GM18499 (cell line): ENCODE measurements around the gene FGF11.

ENCODE experiments used
- ATAC-seq: cut with Tn5 transposase; IDR thresholded peaks from one replicate; pipeline ENCODE4 v1.9.1; 2021; ENCODE audit warnings: moderate number of reproducible peaks; ENCODE audit not compliant: insufficient read depth, unreplicated experiment

FGF11 gene

GRCh38 chr17:7407485-7408251 is 31.6 kb upstream of the FGF11 start, which contains the start of gene NLGN2:
NLGN2 (plus strand) TSS chr17:7407845; CDS start chr17:7408256, 411 bp downstream.
- ATAC-seq, result no peak

- no peak for ATAC-seq
These were observed 31.0 kb upstream of the FGF11 start for GRCh38 chr17:7408252-7408727.

GRCh38 chr17:7408863-7409262 is 30.4 kb upstream of the FGF11 start:
- ATAC-seq, result no peak

- no peak for ATAC-seq
These were observed 29.6 kb upstream of the FGF11 start for GRCh38 chr17:7409716-7410115.

GRCh38 chr17:7410634-7411426 is 28.5 kb upstream of the FGF11 start:
- ATAC-seq, result no peak

GRCh38 chr17:7411427-7411750 is 27.9 kb upstream of the FGF11 start:
- no peak for ATAC-seq

GRCh38 chr17:7413346-7413985 is 25.8 kb upstream of the FGF11 start:
- no peak for ATAC-seq

GRCh38 chr17:7414837-7415236 is 24.5 kb upstream of the FGF11 start:
- ATAC-seq, result no peak

GRCh38 chr17:7415784-7416183 is 23.5 kb upstream of the FGF11 start:
- ATAC-seq, result no peak

- no peak for ATAC-seq
These were observed 23.0 kb upstream of the FGF11 start for GRCh38 chr17:7416323-7416722.

GRCh38 chr17:7417056-7417655 is 22.2 kb upstream of the FGF11 start:
- no peak for ATAC-seq

- no peak for ATAC-seq
These were observed 20.7 kb upstream of the FGF11 start for GRCh38 chr17:7418472-7419152.

- ATAC-seq, result no peak
These were observed 19.3 kb upstream of the FGF11 start, which contains the start of gene SPEM1 for GRCh38 chr17:7419819-7420610. SPEM1 (plus strand) TSS chr17:7420324; CDS start chr17:7420385, 61 bp downstream.

- no peak for ATAC-seq
These were observed 18.1 kb upstream of the FGF11 start for GRCh38 chr17:7421186-7421585.

- no peak for ATAC-seq
These were observed 15.6 kb upstream of the FGF11 start for GRCh38 chr17:7423679-7424078.

- no peak for ATAC-seq
These were observed 14.0 kb upstream of the FGF11 start, which contains the start of gene SPEM2 for GRCh38 chr17:7425316-7425715. SPEM2 (plus strand) TSS chr17:7425616; CDS start chr17:7425689, 73 bp downstream.

- no peak for ATAC-seq
These were observed 13.6 kb upstream of the FGF11 start for GRCh38 chr17:7425756-7426155.

GRCh38 chr17:7426203-7426863 is 13.0 kb upstream of the FGF11 start:
- ATAC-seq, result no peak
